BJ (cell line): ENCODE data around the gene COL11A2. TPM values are rescaled to one million over a fixed set of nuclear protein-coding genes. Genes with fewer than 3 reads are reported as not detected.

Experiments used
- CTCF ChIA-PET: fragments of 350-600 bp; formaldehyde crosslinking; extraction: SDS; loops from one replicate; lab custom pipeline; 2021; ENCODE audit warnings: antibody characterized with exemption, inconsistent platforms; lab: Yijun Ruan, JAX
- POLR2A ChIA-PET: fragments of 300-600 bp; sonication (Branson Sonifier 250); formaldehyde crosslinking; extraction: SDS; loops from one replicate; lab custom pipeline; 2021; ENCODE audit warnings: antibody characterized with exemption; lab: Charles Lee
- DNase-seq: peaks from one replicate; pipeline ENCODE4 v3.0.0-alpha.2; 2011; ENCODE audit warnings: low read depth
- H3K27me3 ChIP-seq: 2 replicates; pipeline ENCODE4 v1.6.0; 2011; ENCODE audit warnings: low read length; ENCODE audit not compliant: control insufficient read depth, insufficient read depth
- H3K36me3 ChIP-seq: 2 replicates; pipeline ENCODE4 v1.5.1; 2011; ENCODE audit warnings: low read length; ENCODE audit not compliant: control insufficient read depth, insufficient read depth
- H3K4me3 ChIP-seq: 2 replicates; pipeline ENCODE4 v1.5.1; 2011; ENCODE audit warnings: low read depth, mild to moderate bottlenecking, control low read depth, low read length
- CTCF ChIP-seq: IDR thresholded peaks from 2 replicates; pipeline ENCODE4 v1.5.1; 2011; ENCODE audit warnings: low read depth, mild to moderate bottlenecking, control low read depth, inconsistent platforms, low read length, moderate library complexity; ENCODE audit not compliant: insufficient read depth
- polyA plus RNA-seq: library from polyadenylated mRNA; depleted of rRNA; stranded (reverse); fragments of >200 nt; gene quantifications from 2 replicates; pipeline ENCODE4 v1.2.3, GENCODE V29; 2011

Gene COL11A2
- polyA plus RNA-seq, 1 experiment: 0.91 TPM

- Histone ChIP-seq H3K4me3 (no peak overlapping the region), H3K27me3 (peaks cover 5% of the 10 kb centered on the region), H3K36me3 (no peaks in the 10 kb centered on the region)
- TF ChIP-seq CTCF: no peak
- CTCF ChIA-PET: interaction anchor here (1.0 to 1.2 kb wide), 3 partner anchors 11 to 17 kb away, joined by 3 to 6 read pairs (median 3); no protein-coding TSS in a partner anchor
- DNase-seq: no peak
- POLR2A ChIA-PET: no interaction called here
Measured at GRCh38 chr6:33143113-33143770, 49.0 kb downstream of the COL11A2 start.

- ChIA-PET POLR2A (no interaction called here), CTCF (interaction anchor here (1.2 kb wide), 1 partner anchor 16 kb away, joined by 6 read pairs; no protein-coding TSS in a partner anchor)
- Histone ChIP-seq H3K4me3 (no peak overlapping the region), H3K27me3 (peaks cover 5% of the 10 kb centered on the region), H3K36me3 (no peaks in the 10 kb centered on the region)
- no peak for DNase-seq
- TF ChIP-seq CTCF: no peak
Measured at GRCh38 chr6:33142501-33143070, 49.7 kb downstream of the COL11A2 start.

DNA sequence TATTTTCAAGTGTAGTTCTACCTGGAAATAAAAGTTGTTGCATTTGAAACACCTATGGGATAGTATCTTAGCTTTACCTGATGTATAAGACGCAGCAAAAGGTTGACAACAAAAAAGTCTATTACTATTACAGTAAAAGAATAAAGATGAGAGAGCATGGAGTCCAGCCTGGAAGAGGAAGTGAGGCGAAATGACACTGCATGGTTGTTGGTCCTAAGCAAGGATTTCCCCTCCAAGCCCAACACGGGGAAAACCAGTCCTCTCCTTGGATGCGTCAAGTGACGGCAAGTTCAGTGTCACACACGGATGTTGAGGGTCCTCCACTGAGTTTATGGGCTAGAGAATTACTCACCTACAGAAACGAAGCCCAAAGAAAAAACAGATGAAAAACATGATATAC lies 51.7 kb downstream of the COL11A2 start:
- Histone ChIP-seq H3K4me3 (no peak overlapping the region), H3K27me3 (peaks cover 5% of the 10 kb centered on the region), H3K36me3 (no peaks in the 10 kb centered on the region)
- CTCF ChIA-PET: interaction anchor here (0.8 to 3.4 kb wide), 3 partner anchors 9 to 108 kb away, joined by 3 to 17 read pairs (median 7); no protein-coding TSS in a partner anchor
- POLR2A ChIA-PET: no interaction called here
- no peak for DNase-seq
- TF ChIP-seq CTCF: no peak

- DNase-seq: no peak
- ChIA-PET CTCF (interaction anchor here (0.5 to 3.4 kb wide), 6 partner anchors 10 to 109 kb away, joined by 3 to 17 read pairs (median 4); no protein-coding TSS in a partner anchor), POLR2A (no interaction called here)
Measured at GRCh38 chr6:33139596-33140206, 52.6 kb downstream of the COL11A2 start.

More at GRCh38 chr6:33139596-33140206, 52.6 kb downstream of the COL11A2 start:
- TF ChIP-seq CTCF: no peak
- peaks cover 5% of the 10 kb centered on the region for H3K27me3 ChIP-seq
- H3K36me3 ChIP-seq: no peaks in the 10 kb centered on the region
- no peak overlapping the region for H3K4me3 ChIP-seq
